Vagina (tissue), 2 donors: ENCODE measurements around the gene HEG1.

Source experiments
- CTCF ChIP-seq, 3 experiments: fragments of 450-650 bp in 2 of 3; fragments of 200-600 bp in 1 of 3; sonication (generic) in 1 of 3; IDR thresholded peaks; one replicate each; pipeline ENCODE4 v1.5.1; 2017 to 2019; ENCODE audit warnings: antibody characterized with exemption in 3 of 3, mild to moderate bottlenecking in 2 of 3, moderate library complexity in 2 of 3
- POLR2A ChIP-seq, 2 donors: fragments of 450-650 bp; IDR thresholded peaks; one replicate each; pipeline ENCODE4 v1.6.1; 2017; ENCODE audit warnings: antibody characterized with exemption in 2 of 2, mild to moderate bottlenecking in 2 of 2, moderate library complexity in 2 of 2

GRCh38 chr3:124969190-124969589 is 86.6 kb downstream of the HEG1 start:
- TF ChIP-seq CTCF (IDR thresholded peaks at IDR 0.05) (no peak), POLR2A (IDR thresholded peaks at IDR 0.05) (no peak)
